Measurements from ENCODE around the gene ADAM8.

GRCh38 chr10:133270773-133271297 is 5.8 kb downstream of the ADAM8 start:
- no peak for TF ChIP-seq CTCF (optimal IDR thresholded peaks at IDR 0.05 in 1 of 3, IDR thresholded peaks at IDR 0.05 in 1 of 3, conservative IDR thresholded peaks at IDR 0.05 in 1 of 3; ENCODE audit: extremely low read depth in 1 of 3, insufficient read depth in 2 of 3, low read length in 3 of 3)
- TF ChIP-seq EZH2 (IDR thresholded peaks at IDR 0.05; ENCODE audit: low read length), result no peak

All from keratinocyte (primary cell).